GM23248 (cell line): ENCODE results near the gene SLC2A9.

Experiments used
- EZH2 ChIP-seq: fragments of 200-600 bp; sonication (generic); IDR thresholded peaks from 2 replicates; pipeline ENCODE4 v1.6.1; 2018; ENCODE audit warnings: antibody characterized with exemption, mild to moderate bottlenecking; ENCODE audit not compliant: insufficient read depth, poor library complexity, severe bottlenecking
- EZH2phosphoT487 ChIP-seq: fragments of 200-600 bp; sonication (generic); IDR thresholded peaks from 2 replicates; pipeline ENCODE4 v1.6.1; 2018; ENCODE audit warnings: antibody characterized with exemption, moderate library complexity, mild to moderate bottlenecking, low read depth; ENCODE audit not compliant: insufficient read depth

DNA sequence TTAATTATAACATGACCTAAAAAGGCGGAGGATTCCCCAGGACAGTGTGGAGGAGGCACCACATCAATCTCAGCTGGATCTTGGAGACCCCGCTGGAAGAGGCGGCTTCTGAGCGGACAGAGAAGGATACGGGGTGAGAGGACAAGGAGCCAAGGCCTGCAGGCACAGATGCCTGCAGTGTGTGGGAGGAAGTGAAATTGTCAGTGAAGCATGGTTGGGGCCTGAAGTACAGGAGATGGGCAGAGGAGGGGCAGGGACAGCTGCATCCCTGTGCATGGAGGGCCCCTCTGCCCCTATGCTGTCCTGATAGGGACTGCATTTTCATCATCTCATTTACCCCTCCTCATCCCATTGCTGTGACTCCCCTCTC, 1.7 kb upstream of the SLC2A9 start:
- TF ChIP-seq EZH2 (no peak), EZH2phosphoT487 (no peak)
